HepG2 (cell line): ENCODE measurements around the gene STYXL2.

Experiments
- CTCF ChIP-seq: sonication (generic); formaldehyde crosslinking; IDR thresholded peaks from 2 replicates; pipeline ENCODE4 v1.5.0; 2020; ENCODE audit warnings: mild to moderate bottlenecking, missing genetic modification reagents, moderate library complexity
- KAT7 ChIP-seq: IDR thresholded peaks from 2 replicates; pipeline ENCODE4 v1.6.1; 2018; ENCODE audit warnings: borderline replicate concordance, missing compliant biosample characterization

GRCh38 chr1:167135281-167135840 lies 41.5 kb downstream of the STYXL2 start:
- TF ChIP-seq KAT7 (no peak), CTCF (CRISPR knock-in tag) (no peak)
